GM18858 (cell line): ENCODE measurements around the gene IRS1.

Source experiments
- ATAC-seq: cut with Tn5 transposase; IDR thresholded peaks from one replicate; pipeline ENCODE4 v1.9.1; 2021; ENCODE audit not compliant: unreplicated experiment

Gene IRS1

GRCh38 chr2:226828191-226828590, 28.6 kb upstream of the IRS1 start:
- no peak for ATAC-seq

- no peak for ATAC-seq
Observed at GRCh38 chr2:226825056-226825455, 25.4 kb upstream of the IRS1 start.

- no peak for ATAC-seq
Observed at GRCh38 chr2:226818930-226819329, 19.3 kb upstream of the IRS1 start.

- no peak for ATAC-seq
Observed at GRCh38 chr2:226813148-226813701, 13.6 kb upstream of the IRS1 start.

- ATAC-seq, result no peak
Observed at GRCh38 chr2:226803410-226803809, 3.8 kb upstream of the IRS1 start.

GRCh38 chr2:226802573-226802972, 3.0 kb upstream of the IRS1 start:
- no peak for ATAC-seq

- peak; percentile 80 for ATAC-seq
Observed at GRCh38 chr2:226800941-226801784, 1.5 kb upstream of the IRS1 start.

- no peak for ATAC-seq
Observed at GRCh38 chr2:226799976-226800940, 638 bp upstream of the IRS1 start.

GRCh38 chr2:226798422-226799210, 1.0 kb downstream of the IRS1 start:
- peak; percentile 18 for ATAC-seq

- ATAC-seq, result no peak
Observed at GRCh38 chr2:226797989-226798421, 1.6 kb downstream of the IRS1 start.

- ATAC-seq, result no peak
Observed at GRCh38 chr2:226797289-226797988, 2.2 kb downstream of the IRS1 start.

- ATAC-seq, result no peak
Observed at GRCh38 chr2:226796840-226797288, 2.8 kb downstream of the IRS1 start.

- ATAC-seq, result no peak
Observed at GRCh38 chr2:226796012-226796839, 3.4 kb downstream of the IRS1 start.

GRCh38 chr2:226795281-226796011, 4.2 kb downstream of the IRS1 start:
- no peak for ATAC-seq

- no peak for ATAC-seq
Observed at GRCh38 chr2:226794751-226795171, 4.9 kb downstream of the IRS1 start.

- no peak for ATAC-seq
Observed at GRCh38 chr2:226794196-226794661, 5.4 kb downstream of the IRS1 start.

GRCh38 chr2:226793646-226794045, 6.0 kb downstream of the IRS1 start:
- no peak for ATAC-seq

GRCh38 chr2:226792155-226792881, 7.3 kb downstream of the IRS1 start:
- no peak for ATAC-seq
